ENCODE results near the gene PRKAG2.

DNA sequence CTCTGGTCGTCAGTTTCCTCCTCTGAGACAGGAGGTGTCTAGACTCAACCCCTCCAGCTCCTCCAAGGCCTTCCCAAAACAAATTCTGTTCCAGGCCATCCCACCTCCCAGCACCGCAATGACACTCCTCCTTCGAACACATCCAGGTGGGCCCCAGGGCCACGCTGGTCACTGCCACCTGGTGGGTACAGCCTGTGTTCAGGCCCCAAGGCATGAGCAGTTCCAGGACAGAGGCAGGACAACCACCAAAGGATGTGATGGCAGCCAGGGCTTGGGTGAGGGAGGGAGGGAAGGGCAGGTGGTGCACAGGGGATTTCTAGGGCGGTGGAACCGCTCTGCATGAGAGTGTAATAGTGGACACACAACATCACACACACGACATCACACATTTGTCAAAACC is 76.5 kb downstream of the PRKAG2 start:
- TF ChIP-seq, protein P1, sequence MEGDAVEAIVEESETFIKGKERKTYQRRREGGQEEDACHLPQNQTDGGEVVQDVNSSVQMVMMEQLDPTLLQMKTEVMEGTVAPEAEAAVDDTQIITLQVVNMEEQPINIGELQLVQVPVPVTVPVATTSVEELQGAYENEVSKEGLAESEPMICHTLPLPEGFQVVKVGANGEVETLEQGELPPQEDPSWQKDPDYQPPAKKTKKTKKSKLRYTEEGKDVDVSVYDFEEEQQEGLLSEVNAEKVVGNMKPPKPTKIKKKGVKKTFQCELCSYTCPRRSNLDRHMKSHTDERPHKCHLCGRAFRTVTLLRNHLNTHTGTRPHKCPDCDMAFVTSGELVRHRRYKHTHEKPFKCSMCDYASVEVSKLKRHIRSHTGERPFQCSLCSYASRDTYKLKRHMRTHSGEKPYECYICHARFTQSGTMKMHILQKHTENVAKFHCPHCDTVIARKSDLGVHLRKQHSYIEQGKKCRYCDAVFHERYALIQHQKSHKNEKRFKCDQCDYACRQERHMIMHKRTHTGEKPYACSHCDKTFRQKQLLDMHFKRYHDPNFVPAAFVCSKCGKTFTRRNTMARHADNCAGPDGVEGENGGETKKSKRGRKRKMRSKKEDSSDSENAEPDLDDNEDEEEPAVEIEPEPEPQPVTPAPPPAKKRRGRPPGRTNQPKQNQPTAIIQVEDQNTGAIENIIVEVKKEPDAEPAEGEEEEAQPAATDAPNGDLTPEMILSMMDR (IDR thresholded peaks at IDR 0.05) = no peak
- TF ChIP-seq POLR2A (IDR thresholded peaks at IDR 0.05) = no peak
